Measurements from ENCODE around the gene THG1L. TPM values are rescaled to one million over a fixed set of nuclear protein-coding genes. Genes with fewer than 3 reads are reported as not detected.

THG1L gene
- total RNA-seq, 1 experiment from 2014 or later = 12.9 TPM

- Histone ChIP-seq H2BK20ac (ENCODE audit: low read depth, low read length, poor library complexity, severe bottlenecking) (no peak overlapping the region), H3K79me2 (ENCODE audit: insufficient read depth, low read length) (no peaks in the 10 kb centered on the region; the same call in 1 of the 2 replicates), H2AK5ac (ENCODE audit: insufficient read length, low read length) (no peak overlapping the region), H3K27ac (ENCODE audit: insufficient read length, low read depth, low read length) (no peak overlapping the region), H2BK12ac (ENCODE audit: insufficient read length, low read depth, low read length) (no peak overlapping the region), H4K20me1 (ENCODE audit: control insufficient read depth, insufficient read depth, insufficient read length) (no peaks in the 10 kb centered on the region), H3K4me2 (ENCODE audit: insufficient read depth, insufficient read length, low read length) (no peak overlapping the region), H3K56ac (ENCODE audit: insufficient read length, low read depth, low read length) (no peak overlapping the region), H2AFZ (ENCODE audit: low read length) (no peak overlapping the region), H3K27me3 (ENCODE audit: insufficient read depth, low read length) (no peaks in the 10 kb centered on the region), H3K14ac (ENCODE audit: insufficient read depth, low read length) (no peak overlapping the region), H4K8ac (replicated peaks; ENCODE audit: insufficient read length, low read depth, low read length) (no peak overlapping the region), H2BK5ac (ENCODE audit: insufficient read length, low read length) (no peak overlapping the region), H2BK15ac (ENCODE audit: low read depth, low read length) (no peak overlapping the region), H3K9me3 (ENCODE audit: control insufficient read depth, low read depth, low read length) (no peaks in the 10 kb centered on the region), H2BK120ac (ENCODE audit: low read depth, low read length, poor library complexity, severe bottlenecking) (no peak overlapping the region), H3T11ph (ENCODE audit: low read length) (no peak overlapping the region), H3K4ac (ENCODE audit: low read depth, low read length) (no peak overlapping the region), H3K9ac (ENCODE audit: extremely low read depth, insufficient read length, low read length) (no peak overlapping the region), H3K23ac (ENCODE audit: insufficient read length, low read depth, low read length) (no peak overlapping the region), H4K91ac (ENCODE audit: insufficient read length, low read depth, low read length) (no peak overlapping the region), H3K23me2 (ENCODE audit: insufficient read length, low read depth, low read length, poor library complexity, severe bottlenecking) (no peaks in the 10 kb centered on the region), H3K79me1 (ENCODE audit: insufficient read depth, low read depth, low read length, poor library complexity, severe bottlenecking) (no peaks in the 10 kb centered on the region), H3K4me1 (ENCODE audit: insufficient read depth, low read length) (no peaks in the 10 kb centered on the region), H4K5ac (ENCODE audit: insufficient read length, low read depth, low read length) (no peak overlapping the region), H3K18ac (ENCODE audit: insufficient read length, low read depth, low read length) (no peak overlapping the region)
- peaks cover 25 to 49% (median 40%) of the 10 kb centered on the region in 3 experiments for H3K36me3 Mint-ChIP-seq (ENCODE audit: insufficient read depth in 1 of 3, low read depth in 3 of 3)
- H3K4me3 Mint-ChIP-seq = no peak overlapping the region
- peaks cover 0 to 7% of the 10 kb centered on the region in 2 experiments; a peak in 3 of 5 replicates for H3K9me3 Mint-ChIP-seq
- WGBS (ENCODE audit: extremely low coverage, insufficient read length, low lambda C conversion rate) = no CpG with 5 or more reads among the region's 7 CpGs
- TF ChIP-seq, protein P1, sequence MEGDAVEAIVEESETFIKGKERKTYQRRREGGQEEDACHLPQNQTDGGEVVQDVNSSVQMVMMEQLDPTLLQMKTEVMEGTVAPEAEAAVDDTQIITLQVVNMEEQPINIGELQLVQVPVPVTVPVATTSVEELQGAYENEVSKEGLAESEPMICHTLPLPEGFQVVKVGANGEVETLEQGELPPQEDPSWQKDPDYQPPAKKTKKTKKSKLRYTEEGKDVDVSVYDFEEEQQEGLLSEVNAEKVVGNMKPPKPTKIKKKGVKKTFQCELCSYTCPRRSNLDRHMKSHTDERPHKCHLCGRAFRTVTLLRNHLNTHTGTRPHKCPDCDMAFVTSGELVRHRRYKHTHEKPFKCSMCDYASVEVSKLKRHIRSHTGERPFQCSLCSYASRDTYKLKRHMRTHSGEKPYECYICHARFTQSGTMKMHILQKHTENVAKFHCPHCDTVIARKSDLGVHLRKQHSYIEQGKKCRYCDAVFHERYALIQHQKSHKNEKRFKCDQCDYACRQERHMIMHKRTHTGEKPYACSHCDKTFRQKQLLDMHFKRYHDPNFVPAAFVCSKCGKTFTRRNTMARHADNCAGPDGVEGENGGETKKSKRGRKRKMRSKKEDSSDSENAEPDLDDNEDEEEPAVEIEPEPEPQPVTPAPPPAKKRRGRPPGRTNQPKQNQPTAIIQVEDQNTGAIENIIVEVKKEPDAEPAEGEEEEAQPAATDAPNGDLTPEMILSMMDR (conservative IDR thresholded peaks at IDR 0.05) = no peak
- H3K27me3 Mint-ChIP-seq (ENCODE audit: low read depth) = no peaks in the 10 kb centered on the region
- no peak overlapping the region for H3K27ac Mint-ChIP-seq
- no peak for DNase-seq
- peaks cover 2 to 12% of the 10 kb centered on the region in 2 experiments for H3K4me1 Mint-ChIP-seq
Observed at GRCh38 chr5:157734436-157734835, 3.2 kb downstream of the THG1L start.
